ENCODE results near the gene CCDC9B.

CCDC9B gene

DNA sequence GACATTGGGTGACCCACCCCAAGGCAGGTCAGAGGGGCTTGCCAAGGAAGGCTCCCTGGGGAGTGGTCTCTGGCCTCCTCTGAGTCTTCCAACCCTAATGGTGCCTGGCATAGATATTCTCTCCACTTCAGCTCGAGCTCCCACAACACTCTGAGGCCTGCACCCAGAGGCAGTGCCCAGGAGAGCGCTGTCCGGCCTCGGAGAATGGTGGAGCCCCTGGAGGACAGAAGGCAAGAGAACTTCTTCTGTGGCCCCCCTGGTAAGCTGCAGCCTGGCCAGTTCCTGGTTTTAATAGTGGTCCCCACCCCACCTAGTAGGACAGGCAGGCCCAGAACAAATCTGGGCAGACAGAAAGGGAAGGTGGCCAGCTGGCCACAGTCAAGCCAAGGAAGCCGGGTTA, 24.3 kb upstream of the CCDC9B start:
- Histone ChIP-seq H3K4me3 (no peak overlapping the region), H3K27ac (no peak overlapping the region)
- DNase-seq (ENCODE audit: low spot score), result no peak
- TF ChIP-seq, protein P1, sequence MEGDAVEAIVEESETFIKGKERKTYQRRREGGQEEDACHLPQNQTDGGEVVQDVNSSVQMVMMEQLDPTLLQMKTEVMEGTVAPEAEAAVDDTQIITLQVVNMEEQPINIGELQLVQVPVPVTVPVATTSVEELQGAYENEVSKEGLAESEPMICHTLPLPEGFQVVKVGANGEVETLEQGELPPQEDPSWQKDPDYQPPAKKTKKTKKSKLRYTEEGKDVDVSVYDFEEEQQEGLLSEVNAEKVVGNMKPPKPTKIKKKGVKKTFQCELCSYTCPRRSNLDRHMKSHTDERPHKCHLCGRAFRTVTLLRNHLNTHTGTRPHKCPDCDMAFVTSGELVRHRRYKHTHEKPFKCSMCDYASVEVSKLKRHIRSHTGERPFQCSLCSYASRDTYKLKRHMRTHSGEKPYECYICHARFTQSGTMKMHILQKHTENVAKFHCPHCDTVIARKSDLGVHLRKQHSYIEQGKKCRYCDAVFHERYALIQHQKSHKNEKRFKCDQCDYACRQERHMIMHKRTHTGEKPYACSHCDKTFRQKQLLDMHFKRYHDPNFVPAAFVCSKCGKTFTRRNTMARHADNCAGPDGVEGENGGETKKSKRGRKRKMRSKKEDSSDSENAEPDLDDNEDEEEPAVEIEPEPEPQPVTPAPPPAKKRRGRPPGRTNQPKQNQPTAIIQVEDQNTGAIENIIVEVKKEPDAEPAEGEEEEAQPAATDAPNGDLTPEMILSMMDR (IDR thresholded peaks at IDR 0.05), result no peak

GRCh38 chr15:40364251-40364650, 23.5 kb upstream of the CCDC9B start:
- Histone ChIP-seq H3K27ac (no peak overlapping the region), H3K4me3 (no peak overlapping the region)
- TF ChIP-seq, protein P1 (IDR thresholded peaks at IDR 0.05), result no peak
- DNase-seq (ENCODE audit: low spot score), result no peak

GRCh38 chr15:40363611-40364010, 22.9 kb upstream of the CCDC9B start:
- DNase-seq (ENCODE audit: low spot score), result no peak
- Histone ChIP-seq H3K4me3 (no peak overlapping the region), H3K27ac (no peak overlapping the region)
- TF ChIP-seq, protein P1 (IDR thresholded peaks at IDR 0.05), result no peak

- H3K4me3 ChIP-seq, result no peak overlapping the region
- no peak for DNase-seq (ENCODE audit: low spot score)
- TF ChIP-seq, protein P1 (IDR thresholded peaks at IDR 0.05), result no peak
- no peak overlapping the region for H3K27ac ChIP-seq
These were observed 20.9 kb upstream of the CCDC9B start for GRCh38 chr15:40361640-40362039.

- Histone ChIP-seq H3K4me3 (no peak overlapping the region), H3K27ac (no peak overlapping the region)
- TF ChIP-seq, protein P1 (IDR thresholded peaks at IDR 0.05), result no peak
- no peak for DNase-seq (ENCODE audit: low spot score)
These were observed 19.3 kb upstream of the CCDC9B start for GRCh38 chr15:40360015-40360414.

DNA sequence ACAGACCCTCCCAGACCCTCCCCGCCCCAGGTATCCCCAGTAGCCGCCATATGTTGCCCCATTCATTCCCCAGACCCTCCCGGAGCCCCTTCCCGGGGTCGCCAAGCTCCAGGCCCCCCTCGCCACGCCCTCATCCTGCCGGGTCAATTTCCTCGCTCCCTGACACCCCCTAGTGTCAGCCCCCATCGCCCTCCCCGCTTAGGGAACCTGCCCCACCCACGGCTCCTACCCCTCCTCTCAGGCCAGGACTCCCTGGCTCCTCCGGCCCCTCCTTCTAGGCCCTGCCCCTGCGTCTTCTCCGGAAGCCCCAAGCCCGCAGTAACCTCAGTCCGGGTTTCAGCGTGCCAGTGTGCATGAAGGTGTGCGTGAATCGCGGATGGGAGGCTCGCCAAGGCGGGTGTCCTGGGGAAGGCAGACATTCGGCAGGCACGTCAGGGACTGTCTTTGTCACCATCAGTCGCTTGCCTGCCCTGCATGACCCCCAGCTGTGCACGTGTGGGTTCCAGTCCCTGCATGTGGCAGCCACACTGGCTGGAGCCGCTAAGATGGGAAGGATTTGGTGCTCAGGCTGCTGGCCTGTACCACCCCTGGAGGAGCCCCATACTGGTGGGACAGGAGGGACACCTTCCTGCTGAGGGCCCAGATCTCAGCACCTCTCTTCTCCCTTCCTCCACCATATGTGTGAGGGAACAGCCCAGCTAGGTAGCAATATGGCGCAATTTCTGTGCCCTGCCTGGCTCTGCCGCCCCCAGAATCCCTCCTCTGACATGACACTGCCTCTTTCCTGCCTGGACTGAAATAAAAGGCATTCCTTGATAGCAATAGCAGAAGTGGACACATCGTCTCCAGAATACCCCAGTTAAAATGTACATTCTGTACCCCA, 18.0 kb upstream of the CCDC9B start:
- TF ChIP-seq, protein P1 (IDR thresholded peaks at IDR 0.05), result no peak
- Histone ChIP-seq H3K4me3 (peak overlapping the region; percentile 76), H3K27ac (no peak overlapping the region)
- DNase-seq (ENCODE audit: low spot score), result no peak

Measured in coronary artery (tissue), 2 donors.